ENCODE measurements around the gene MAPK4.

DNA sequence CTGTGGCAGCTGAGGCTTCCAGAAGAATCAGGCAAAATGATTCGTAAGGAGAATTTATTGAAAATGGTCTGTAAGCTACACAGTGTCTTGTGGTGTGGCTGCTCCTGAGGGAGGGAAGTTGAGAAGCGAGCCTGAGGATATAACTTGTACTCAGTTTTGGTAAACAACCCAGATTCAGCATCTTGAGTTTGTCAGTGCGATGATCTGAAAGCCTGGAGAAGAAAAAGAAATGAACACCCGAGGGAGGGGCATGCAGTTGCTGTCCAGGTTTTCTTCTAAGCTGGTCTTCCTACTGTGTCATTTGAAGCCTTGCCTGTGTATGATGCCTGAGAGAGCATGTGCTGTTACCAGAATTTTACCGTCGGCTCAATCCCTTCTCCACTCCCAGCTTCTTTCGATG is 87.3 kb downstream of the MAPK4 start:
- TF ChIP-seq POLR2A (IDR thresholded peaks at IDR 0.05), result no peak
- TF ChIP-seq, protein P1, sequence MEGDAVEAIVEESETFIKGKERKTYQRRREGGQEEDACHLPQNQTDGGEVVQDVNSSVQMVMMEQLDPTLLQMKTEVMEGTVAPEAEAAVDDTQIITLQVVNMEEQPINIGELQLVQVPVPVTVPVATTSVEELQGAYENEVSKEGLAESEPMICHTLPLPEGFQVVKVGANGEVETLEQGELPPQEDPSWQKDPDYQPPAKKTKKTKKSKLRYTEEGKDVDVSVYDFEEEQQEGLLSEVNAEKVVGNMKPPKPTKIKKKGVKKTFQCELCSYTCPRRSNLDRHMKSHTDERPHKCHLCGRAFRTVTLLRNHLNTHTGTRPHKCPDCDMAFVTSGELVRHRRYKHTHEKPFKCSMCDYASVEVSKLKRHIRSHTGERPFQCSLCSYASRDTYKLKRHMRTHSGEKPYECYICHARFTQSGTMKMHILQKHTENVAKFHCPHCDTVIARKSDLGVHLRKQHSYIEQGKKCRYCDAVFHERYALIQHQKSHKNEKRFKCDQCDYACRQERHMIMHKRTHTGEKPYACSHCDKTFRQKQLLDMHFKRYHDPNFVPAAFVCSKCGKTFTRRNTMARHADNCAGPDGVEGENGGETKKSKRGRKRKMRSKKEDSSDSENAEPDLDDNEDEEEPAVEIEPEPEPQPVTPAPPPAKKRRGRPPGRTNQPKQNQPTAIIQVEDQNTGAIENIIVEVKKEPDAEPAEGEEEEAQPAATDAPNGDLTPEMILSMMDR (IDR thresholded peaks at IDR 0.05), result no peak

All from breast epithelium (tissue), 3 donors.